SW480 (cell line): ENCODE results near the gene EGF.
"Not testable (repeated sequence)": the region's sequence is repeated elsewhere in the genome, so short reads cannot be mapped to it uniquely, and the experiment has no call there.

Experiments used
- DNase-seq: peaks from one replicate; pipeline ENCODE4 v3.0.0-alpha.2; 2016; ENCODE audit warnings: low spot score

The EGF gene

GRCh38 chr4:109912706-109913595 lies at the start of gene EGF:
Gene EGF, plus strand, starts transcription at chr4:109912883. Its CDS starts 453 bp downstream, at chr4:109913336.
- DNase-seq: peak; percentile 6

DNA sequence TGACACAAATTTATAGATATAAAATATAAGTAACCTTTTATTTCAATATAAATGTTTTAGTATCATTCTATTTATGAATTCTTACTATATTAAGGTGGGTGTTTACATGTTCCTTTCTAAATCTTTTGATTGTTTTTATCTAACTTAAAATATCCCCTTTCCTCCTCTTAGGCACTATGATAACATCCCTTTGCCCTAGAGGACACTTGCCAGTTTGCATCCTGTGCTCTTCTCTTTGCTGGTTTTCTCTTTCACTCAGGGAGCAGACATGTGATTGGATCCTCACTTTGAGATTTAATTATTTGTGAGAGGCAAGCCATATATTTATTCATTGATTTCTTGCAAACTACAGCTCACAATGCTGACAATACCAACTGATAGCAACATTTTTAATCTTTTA lies 48.5 kb upstream of the EGF start:
- DNase-seq: no peak

- no peak for DNase-seq
Observed at GRCh38 chr4:109870061-109870460, 42.6 kb upstream of the EGF start.

- DNase-seq: no peak
Observed at GRCh38 chr4:109872065-109872464, 40.6 kb upstream of the EGF start.

- DNase-seq: no peak
Observed at GRCh38 chr4:109872950-109873656, 39.6 kb upstream of the EGF start.

DNA sequence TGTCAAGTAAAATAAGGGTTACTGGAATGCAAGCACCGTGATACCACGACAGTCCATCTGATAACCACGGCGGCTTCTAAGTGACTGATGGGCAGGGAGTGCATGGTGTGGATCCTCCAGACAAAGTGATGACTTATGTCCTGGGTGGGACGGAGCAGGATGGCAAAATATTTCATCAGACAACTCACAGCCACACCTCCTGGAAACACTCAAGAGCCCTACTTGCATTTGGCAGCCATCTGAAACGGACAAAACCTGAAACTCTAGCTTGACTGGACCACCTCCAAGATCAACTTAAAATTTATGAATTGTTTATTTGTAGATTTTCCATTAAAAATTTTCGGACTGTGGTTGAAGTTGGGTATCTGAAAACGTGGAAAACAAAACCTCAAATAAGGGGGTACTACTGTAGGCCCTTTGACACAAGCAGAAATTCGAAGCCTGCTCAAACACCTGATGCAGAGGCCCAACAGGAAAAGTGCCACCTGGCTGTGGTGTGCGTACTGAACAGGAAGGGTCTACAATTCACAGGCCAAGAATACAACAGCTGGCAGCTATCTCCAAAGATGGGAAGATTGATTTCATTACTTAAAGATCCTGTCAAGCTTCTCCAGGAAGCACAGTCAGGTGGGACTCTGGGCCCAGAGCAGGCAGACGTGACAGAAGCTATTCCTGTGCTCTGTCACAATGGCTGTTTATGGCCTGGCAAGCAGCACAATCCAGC lies 38.7 kb upstream of the EGF start:
- peak; percentile 17 for DNase-seq

GRCh38 chr4:109875106-109875505 lies 37.6 kb upstream of the EGF start:
- no peak for DNase-seq

DNA sequence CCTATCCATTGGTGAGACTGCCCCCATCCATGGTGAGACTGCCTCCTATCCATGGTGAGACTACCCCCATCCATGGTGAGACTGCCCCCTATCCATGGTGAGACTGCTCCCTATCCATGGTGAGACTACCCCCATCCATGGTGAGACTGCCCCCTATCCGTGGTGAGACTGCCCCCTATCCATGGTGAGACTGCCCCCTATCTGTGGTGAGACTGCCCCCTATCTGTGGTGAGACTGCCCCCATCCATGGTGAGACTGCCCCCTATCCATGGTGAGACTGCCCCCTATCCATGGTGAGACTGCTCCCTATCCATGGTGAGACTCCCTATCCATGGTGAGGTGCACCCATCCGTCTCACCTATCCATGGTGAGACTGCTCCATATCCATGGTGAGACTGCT lies 37.1 kb upstream of the EGF start:
- DNase-seq: not testable (repeated sequence)

- DNase-seq: no peak
Observed at GRCh38 chr4:109876634-109877265, 35.9 kb upstream of the EGF start.

DNA sequence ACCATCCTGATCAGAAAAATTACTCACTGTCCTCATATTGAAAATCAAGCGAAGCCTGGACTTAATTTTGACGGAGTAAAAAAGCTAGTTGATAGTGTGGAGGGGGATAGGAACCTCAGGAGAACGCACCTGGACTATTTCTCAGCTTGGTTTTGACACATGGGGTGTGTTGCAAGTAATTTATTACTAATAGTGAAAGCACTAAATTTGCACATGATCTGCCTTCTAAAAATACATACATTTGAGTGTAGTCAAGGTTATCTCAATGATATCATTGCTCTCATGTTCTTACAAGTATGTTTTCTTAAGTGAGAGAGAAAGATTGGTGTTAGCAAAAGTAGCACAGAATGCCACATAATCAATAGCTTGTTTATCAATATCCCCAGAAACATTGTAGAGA lies 35.3 kb upstream of the EGF start:
- DNase-seq: no peak

DNA sequence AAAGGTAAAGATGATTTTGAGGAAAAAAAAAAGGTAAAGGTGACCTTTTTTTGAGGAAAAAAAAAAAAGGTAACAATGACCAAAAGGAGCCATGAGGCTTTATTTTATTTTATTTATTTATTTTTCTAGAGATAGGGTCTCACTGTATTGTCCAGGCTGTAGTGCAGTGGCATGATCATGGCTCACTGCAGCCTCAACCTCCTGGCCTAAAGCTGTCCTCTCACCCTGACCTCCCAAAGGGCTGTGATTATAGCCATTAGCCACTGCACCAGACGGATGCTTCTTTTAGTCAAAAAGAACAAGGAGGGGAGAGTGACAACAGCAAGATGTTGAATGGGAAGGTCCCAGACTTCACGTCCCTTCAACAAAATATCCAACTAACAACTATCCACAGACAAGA lies 34.3 kb upstream of the EGF start:
- no peak for DNase-seq

DNA sequence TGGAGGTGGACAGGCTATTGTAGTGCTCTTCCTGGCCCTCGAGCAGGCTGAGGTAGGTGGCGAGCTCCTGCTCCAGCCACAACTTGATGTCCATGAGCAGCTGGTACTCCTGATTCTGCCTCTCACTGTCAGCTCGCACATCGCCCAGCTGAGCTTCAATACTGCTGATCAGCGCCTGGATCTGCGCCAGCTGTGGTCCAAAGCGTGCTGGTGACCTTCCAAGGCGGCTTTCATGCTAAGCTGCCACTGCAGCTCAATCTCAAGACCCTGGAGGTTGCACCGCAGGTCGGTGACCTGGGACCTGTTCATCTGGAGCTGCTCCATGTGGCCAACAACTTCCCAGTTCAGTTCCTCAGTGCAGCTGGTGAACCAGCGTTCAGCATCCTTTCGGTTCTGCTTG lies 33.6 kb upstream of the EGF start:
- no peak for DNase-seq

GRCh38 chr4:109879636-109880314 lies 32.9 kb upstream of the EGF start:
- no peak for DNase-seq

DNA sequence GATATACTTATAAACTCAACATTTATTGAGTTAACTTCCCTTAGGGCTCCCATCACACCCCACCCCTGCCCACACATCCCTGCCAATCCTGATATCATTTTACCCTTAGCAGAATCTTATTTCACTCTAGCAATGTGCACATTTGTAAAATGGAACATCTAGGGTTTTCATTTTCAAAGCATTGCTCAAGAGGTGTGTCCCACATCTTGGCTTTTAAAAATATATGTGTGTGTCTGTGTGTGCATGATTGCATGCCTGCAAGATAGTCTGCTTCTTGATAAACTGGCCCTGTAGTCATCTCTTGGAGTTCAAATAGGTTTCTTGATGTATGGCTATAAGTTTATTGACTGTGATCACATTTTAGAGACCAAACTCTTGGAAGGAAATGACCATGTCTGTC lies 26.4 kb upstream of the EGF start:
- no peak for DNase-seq

- no peak for DNase-seq
Observed at GRCh38 chr4:109887071-109887470, 25.6 kb upstream of the EGF start.

GRCh38 chr4:109890076-109890475 lies 22.6 kb upstream of the EGF start:
- no peak for DNase-seq

- DNase-seq: no peak
Observed at GRCh38 chr4:109902559-109903251, 10.0 kb upstream of the EGF start.

DNA sequence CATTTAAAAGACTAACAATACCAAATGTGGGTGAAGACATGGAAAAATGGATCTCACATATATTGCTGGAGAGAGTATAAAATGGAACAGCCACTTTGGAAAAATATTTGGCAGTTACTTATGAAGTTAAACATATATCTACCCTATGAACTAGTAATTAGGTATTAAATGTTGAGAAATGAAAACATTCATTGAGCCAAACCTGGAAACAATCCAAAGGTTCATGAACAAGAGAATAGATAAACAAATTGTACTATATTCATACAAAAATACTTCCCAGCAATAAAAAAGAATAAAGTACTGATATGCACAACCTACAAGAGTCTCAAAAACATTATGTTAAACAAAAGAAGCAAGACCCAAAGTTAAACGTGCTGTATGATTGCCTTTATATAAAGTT lies 4.0 kb upstream of the EGF start:
- no peak for DNase-seq

DNA sequence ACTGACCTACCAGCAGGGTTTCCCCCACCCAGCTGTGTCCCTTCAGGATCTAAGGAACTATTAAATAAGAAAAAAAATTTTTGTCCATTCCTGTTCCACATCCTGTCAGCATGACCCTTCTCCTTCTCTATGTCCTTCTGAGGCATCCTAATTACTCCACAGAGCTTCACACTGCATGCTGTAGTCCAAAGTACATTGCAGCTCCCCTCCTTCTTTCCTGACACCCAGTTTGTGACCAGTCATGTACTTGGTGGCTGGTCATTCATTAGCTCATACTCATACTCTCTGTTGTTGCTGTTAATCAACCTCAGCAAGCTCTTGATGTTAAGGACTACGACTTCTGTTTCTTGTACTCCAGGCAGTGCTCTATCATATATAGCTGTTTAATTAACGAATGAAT lies 2.4 kb upstream of the EGF start:
- no peak for DNase-seq

GRCh38 chr4:109913596-109914241 lies 1.0 kb downstream of the EGF start:
- no peak for DNase-seq

- DNase-seq: no peak
Observed at GRCh38 chr4:109914322-109914721, 1.6 kb downstream of the EGF start.
